Measurements from ENCODE around the gene LRFN2. TPM values are rescaled to one million over a fixed set of nuclear protein-coding genes. Genes with fewer than 3 reads are reported as not detected.

Gene LRFN2
- total RNA-seq, 1 donor from 2014 or later: 20.6 TPM

DNA sequence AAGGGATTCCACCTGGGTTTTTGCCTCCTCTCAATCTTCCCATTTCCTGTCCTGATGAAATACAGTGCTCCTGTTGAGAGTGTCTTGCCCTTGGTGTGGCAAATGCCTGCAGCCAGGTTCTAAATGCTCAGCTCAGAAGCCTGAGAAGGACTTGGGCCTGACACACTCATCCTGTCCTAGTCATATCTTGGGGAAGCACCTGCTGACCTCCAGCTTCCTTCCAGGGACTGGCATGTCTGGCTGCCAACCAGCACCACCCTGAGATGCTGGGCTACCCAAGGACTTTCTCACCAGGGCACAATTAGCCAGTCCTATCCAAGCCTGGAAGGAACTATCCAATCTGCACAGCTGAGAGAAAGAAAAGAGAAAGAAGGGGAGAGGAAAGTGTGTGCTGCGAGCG, 43.4 kb downstream of the LRFN2 start:
- DNase-seq: no peak

DNA sequence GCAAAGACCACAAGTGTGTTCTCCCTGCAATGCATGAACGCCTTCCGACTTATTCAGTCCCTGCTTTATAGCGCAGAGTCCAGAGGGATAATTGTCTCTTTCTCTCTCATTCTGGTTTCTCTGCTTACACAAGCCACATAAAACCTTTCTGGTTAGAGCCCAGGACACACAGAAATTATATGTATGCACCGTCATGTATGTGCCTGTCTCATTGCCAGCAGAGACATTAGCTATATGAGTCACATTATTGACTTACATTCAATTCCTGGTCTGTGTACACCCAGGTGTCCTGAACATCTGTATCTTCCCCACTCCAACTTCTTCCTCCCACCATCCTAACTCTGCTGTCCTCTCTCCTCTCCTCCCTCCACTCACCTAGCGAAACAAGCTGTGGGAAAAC, 44.0 kb downstream of the LRFN2 start:
- no peak for DNase-seq

DNA sequence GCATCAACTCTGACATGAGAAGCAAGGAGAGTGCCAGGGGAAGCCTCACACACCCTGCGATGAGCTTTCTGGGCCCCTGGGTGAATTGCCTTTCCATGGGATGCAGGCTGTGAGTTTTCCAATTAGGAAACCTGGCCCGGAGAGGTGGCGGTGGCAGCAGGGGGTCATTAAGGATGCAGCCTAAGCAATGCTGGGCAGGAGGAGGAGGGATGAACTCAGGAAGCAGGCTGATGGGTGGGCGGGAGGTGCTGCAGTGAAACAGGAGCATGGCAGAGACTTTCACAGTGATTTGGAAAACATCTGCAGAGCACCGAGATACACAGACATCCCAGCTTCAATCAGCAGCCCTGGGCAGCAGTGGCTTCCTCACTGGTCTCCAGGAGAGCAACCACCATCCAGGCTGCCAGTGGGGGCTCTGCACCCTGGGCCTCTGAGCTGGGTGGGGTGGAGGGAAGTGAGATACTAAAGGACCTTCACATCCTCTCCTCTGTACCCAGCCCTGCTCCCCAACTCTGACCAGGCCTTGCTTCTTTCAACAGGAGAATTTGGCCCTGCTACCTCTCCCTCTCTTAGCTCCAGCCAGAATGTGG, 44.9 kb downstream of the LRFN2 start:
- DNase-seq: no peak

DNA sequence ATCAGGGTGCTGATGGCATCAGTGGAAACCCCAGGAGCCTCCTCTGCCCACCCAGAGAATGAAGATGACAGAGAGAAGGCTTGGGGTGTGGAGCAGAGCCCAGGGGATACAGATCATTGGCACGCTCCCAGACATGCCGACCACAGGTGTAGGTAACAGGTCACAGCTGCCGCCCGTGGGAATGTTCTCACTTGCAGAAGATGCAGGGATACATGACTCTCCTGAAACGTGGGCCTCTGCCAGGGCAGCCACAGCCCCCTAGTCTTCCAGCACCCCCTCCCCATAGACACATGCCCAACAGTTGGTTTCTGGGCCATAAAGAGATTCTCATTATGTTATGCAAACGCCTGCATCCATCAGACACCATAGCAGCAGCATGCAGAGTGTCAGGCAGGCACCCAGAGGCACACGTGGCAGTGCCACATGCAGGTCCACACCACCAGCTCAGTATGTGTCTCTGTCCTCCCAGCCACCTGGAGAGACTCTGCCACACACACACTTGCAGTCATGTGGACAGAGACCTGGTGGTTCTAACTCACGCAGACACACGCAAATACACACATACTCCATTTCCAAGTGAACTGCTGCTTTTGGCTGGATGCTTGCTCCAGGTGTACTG, 45.5 kb downstream of the LRFN2 start:
- peak; percentile 40 for DNase-seq

DNA sequence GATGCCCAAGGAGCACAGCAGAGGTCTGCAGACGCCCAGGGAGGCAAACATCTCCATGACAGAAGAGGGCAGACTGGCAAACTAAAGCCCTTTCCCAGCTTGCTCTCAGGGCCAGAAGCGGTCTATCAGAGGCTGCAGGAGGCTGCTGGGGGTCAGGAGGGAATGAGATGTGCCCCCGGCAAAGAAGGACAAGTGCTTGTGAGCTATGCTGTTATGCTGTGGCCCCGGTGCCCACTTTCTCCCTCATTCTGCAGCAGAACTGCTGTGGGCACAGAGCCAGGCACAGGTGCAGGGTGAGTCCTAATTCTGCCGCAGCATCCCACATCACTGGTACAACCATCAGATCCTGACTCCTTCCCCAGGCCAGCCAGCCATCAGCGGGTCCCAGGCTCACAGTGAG, 46.4 kb downstream of the LRFN2 start:
- DNase-seq: no peak

DNA sequence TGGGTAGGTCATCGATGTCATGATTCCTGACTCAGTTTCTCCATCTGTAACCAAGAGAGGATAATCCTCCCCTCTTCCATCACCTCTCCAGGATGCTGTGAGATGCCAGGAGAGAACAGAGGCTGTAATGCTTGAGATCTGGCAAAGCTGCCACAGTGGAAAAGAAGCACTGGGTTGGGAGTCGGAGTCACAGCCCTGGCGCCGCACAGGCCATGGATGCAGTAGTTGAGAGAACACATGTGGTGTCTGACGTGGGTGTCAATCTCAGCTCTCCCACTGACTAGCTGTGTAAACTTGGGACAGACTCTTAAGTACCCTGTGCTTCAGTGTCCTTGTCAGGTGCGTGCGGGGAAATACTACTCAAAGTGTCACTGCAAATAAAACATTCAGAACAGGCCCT, 47.3 kb downstream of the LRFN2 start:
- no peak for DNase-seq

DNA sequence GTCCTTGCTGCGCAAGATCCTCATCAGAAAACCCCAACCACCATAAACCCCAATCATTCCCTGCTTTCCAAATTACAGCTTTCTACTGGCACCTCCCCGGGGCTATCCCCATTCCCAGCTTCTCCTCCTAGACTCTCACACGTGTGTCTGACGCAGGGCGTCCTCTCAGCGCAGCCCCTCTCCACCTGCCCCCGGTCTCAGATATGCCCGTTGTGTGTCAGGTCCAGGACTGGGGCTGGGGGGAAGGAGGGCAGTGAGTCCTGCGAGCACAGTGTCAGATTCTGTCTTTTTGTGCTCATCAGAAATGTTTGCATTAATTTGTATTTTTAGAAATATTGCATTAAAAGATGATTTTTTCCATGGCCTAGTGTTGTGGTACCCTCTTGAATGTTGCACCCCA, 48.6 kb downstream of the LRFN2 start:
- DNase-seq: no peak

DNA sequence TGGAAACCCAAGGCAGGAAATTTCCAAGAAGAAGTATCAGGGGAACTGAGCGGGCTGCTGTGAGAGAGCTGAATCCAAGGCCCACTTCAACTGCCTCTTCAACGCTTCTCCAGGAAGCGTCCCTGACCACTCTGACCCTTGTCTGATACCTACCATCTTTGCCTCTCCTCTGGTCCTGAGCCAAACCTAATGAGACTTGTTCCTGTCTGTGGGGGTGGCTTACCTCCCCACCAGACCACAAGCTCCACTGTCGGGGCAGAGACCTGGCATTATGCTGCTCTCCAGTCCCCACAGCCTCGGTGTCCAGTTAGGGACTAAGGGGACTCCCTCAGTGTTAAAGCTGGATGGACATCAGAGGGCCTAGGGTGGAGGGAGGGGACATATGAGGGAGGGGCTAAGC, 49.7 kb downstream of the LRFN2 start:
- no peak for DNase-seq

DNA sequence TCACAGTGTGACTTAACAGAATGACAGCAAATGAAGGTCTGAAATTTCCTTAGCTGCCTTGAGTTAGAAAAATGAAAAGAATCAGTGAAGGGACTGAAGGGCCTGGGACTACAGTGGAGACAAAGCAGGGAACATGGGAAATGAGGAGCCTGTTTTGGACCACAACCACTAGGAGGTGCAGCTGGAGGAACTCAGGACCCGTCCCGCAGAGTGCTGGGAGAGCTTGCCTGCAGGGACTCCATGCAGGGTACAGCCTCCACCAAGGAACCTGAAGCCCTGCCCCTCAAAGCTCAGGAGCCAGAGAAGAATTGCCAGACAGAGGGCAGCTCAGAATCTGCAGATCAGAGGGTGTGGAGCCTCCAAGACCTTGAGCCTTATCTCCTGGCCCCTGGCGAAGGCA, 50.7 kb downstream of the LRFN2 start:
- no peak for DNase-seq

DNA sequence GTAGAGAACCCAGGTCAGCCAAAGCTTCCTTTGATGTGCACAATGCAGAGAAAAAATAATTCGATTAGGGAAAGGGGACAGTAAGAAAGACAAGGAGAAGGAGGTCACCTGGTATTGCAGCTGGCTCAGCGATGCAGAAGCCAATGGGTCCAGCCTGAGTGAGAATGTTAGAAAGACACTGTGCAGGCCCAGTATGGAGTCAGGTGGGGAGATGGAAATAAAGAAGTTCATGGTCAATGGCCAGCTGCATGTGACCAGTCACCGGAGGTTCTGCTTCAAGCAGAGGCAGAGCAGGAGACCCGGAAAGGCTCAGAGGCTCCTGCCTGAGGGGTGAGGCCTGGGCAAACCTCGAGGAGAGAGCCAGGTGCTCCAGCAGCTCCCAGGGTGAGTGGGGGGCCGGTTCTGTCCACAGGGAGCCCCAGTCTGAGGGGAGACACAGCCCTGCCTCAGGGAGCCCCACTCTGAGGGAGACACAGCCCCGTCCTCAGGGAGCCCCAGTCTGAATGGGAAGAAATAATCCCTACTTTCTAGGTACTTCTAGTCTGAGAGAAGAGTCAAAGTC, 51.3 kb downstream of the LRFN2 start:
- no peak for DNase-seq

DNA sequence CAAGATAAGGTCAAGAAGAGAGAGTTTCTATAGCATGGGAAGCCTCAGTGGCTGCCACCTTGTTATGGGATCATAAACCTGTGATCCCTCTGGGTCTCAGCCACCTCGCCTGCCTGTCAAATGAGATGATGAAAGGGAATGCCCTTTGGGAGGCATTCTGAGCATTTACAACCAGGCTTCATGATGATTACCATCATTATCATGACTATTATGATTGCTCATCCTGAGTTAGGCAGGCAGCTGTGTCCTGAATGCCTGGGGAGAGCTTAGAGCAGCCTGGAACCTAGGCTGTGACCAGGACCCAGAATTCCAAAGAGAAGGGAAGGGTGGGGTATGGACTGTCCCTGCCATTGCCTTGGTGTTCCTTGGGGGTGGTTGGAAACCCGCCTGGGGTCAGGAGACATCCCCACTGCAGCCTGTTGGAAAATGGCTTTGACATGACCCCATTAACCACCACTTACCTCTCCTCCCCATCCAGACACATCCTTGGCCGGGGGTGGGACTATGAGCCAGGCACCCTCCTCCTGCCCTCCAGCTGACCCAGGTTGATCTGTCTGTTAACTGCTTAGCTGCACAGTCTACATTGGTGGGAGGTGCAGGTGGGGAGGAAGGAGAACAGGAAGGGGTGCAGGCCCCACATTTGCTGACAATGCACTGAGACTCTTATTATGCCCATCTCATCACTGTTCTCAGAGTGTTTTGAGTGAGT, 51.9 kb downstream of the LRFN2 start:
- DNase-seq: no peak

DNA sequence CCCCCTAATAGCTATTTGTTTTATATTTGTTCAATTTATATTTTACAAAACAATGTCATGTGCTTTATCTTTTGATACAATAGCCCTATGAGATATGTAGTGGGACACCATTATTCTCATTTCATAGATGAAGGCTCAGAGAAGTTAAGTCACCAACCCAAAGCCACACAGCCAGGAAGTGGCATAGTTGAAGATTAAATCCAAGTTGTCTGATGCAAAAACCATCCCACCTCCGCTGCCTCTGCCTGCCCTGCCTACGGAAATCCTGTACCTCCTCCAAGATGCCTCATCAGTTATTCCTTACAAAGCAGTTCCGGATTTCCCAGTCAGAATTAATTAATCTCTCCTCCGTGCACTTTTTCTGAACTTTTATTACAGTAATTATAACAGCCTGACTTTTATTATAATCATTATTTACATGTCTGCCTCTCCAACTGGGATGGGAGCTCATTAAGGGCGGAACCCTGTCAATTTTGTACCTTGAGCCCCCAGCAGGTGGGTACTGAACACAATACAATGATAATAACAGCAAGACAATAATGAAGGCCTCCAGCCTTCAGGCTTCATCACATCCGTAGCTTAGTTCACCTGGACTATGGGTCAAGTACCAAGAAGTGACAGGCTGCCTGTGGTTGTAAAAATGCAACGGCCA, 54.7 kb downstream of the LRFN2 start:
- no peak for DNase-seq

DNA sequence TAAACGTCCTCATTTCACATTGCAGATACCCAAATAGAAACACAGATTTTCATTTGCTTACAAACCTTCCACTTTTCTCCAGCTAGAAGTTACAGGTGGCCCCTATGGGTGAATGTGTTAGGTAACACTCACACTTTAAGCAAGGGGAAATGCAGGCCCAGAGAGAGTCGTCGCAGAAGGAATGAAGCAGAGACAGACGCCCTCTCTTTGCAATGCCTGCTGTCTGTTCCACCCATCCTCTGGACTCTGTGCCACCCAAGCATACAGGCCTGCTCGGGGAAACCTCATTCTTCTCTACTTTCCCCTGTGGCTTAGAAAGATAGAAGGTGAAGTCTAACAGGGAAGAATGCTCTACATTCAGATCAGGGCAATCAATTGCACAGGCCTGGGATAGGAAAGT, 57.2 kb downstream of the LRFN2 start:
- no peak for DNase-seq

DNA sequence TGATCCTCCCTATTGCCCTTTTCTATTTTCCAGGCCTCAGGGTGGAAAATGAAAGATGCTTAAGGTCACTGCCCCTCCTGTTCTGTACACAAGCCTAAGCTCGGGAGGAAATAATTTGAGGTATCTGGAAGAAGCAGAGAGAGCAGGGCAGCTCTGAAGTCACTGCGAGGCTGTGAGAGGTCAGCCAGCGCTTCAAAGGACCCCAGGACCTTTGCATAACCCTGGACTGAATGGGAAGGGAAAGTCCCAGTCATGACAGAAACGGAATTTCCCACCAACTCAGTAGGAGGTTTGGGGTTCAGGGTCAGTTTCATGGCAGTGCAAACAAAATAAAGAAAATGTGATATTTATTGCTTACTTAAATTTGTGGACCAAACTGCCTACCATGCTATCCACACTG, 58.1 kb downstream of the LRFN2 start:
- no peak for DNase-seq

DNA sequence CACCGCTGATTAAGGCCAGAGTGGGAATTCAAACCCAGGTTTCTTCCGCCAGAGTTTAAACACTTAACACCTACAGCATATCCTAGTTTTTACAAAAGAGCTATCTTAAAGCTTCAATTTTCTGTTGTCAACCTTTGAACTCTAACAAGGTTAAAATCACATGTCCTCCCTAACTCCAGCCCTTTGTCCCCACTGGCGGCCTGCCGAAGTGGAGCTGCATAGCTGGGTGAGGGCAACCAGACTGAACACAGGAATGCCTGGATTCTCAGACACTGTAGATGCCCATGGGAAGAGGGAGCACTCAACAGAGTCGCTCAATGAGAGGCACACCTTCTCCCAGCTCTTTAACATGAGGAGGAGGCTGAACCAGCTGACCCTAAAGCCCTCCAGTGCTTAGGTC, 59.1 kb downstream of the LRFN2 start:
- no peak for DNase-seq

DNA sequence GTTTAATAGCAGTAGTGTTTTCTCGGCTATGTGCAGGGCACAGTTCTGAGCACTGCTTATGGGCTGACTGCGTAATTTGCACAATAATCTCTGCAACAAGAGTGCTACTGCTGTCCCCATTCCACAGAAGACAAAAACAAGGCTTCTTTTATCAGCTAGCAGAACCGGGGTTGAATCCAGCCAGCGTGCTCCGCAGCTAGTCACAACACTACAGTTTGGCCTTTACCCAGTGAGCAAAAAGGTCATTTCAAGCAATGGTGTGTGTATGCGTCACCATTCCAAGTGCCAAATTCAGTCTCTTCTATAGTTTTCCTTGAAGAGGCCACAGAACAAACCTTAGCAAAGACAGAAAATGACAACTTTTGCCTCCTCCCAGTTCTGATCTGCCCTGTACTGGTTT, 61.1 kb downstream of the LRFN2 start:
- no peak for DNase-seq

DNA sequence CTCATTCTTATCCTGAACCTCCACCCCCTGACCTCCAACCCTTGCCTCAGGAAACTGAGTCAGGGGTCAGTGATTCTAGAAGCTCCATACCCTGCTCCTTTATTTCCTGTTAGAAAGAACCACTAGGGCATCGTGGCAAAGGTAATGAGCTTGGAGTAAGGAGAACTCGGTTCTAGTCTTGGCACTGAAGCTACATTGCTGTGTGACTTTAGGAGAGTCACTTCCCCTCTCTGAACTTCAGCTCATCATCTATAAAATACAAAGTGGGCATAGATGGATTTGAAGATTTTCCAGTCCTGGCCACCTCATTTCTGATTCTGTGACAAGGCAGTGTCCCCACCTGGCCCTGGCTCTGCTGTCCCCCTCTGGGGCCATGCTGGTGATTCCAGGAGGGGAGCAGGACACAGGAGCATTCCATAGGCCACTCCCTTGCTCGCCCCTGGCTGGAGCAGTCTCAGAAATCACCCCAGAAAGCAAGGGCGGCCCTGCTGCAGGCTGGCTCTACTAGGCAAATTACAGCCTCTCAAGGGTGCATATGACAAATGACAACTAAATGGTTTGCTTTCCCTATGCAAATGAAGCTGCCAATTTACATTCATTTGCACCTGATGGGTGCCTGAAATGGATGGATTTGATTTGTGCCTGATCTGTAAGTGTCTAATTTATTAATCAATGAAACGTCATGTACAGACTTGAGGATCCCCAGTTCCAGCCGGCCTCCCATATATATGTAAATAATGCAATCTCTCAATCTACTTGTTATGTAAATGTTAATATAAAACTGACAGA, 62.2 kb downstream of the LRFN2 start:
- no peak for DNase-seq

DNA sequence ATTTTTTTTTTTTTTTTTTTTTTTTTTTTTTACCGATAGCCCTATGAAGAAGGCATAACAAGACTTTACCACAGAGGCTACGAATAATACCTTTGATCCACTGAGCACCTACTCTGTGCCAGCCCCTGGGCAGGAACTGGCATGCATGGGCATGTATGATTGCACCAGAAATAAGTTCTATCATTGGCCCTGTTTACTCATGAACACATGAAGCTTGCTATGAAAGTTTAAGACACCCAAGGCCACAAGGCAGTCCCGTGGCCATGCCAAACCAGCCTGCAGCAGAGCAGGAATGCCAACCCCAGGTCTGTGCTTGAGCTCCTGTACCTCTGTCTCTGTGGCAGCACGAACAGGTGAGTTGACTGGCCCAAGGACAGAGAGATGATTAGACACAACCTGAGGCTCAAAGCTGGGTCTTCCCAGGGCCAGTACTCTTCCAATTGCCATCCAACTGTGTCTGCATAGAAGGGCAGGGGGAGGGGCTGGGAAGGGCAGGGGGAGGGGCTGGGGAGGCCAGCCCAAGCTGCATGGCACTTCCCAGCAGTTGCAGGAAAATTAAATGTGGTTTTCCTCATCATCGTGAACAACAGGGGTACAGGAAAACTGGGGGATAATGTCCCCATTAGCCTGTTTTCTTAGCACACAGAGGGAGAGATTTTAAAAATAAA, 63.5 kb downstream of the LRFN2 start:
- DNase-seq: no peak

DNA sequence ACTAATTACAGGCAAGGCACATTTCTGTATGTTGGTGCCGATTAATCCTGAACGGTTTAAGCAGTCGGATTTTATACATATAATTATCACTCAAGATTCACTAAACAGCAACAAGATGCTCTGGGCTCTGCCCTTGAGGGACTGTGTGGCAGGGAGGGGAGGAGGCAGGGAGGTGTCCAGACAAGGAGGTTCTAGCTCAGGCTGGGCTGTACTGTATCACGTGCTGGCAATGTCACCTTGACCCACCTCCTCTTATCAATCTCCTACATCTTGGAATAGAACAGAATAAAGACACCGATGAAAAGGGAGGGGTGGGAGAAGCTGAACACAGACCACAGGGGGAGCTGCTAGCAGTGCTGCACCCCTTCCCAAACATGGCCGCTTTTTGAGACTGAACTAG, 65.7 kb downstream of the LRFN2 start:
- no peak for DNase-seq

DNA sequence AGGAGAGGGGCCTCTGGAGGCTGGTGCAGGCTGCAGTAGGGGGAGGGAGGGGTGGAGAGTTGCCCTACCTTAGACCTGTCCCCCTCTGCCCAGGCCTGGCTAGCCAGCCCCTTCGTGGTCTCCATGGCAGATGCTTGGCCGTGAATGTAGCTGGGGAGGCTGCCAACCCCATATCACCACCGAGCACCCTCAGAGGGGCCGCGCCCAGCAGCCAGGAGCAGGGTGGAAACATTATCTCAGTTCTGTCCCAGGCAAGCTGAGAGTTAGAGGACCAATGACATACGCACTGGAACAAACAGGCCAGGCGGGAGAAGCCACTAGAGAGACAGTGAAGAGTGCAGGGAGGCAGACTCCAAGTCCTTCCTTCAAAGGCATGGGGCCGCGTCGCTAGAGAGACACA, 66.5 kb downstream of the LRFN2 start:
- no peak for DNase-seq

DNA sequence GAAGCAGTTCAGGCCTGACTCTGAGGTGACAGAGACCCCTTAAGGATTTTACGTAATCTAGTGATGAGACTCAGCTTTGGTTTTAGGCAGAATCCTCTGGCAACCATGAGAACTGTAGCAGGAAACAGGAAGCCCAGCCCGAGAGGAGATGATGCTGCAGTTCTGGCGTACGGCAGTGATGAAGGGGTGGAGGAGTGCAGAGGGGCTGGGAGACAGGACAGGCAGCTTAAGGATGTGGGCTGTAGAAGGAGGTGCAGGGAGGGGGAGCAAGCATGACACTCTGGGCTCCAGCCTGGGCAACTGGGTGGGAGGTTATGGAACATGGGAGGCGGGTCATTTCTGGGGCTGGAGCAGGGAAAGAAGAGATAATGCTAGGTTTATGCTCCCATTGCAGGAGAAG, 67.1 kb downstream of the LRFN2 start:
- DNase-seq: no peak

DNA sequence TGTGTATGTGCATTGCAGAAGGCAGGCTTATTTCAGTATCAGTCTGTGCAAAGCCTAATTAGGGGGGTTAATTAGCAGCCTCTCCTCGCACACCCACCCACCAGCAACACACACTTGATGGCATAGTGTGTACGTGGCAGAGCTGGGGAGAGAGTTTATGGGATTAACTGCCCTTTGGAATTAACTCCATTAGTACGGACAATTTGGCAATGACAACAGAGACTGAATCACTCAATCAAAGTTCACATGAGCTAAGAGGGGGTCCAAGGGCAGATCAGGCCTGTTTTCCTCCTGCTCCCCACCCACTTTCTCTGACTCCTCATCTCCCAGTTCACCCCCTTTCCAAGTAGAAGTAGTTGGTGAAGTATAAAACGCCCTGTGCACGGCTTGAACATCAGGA, 69.5 kb downstream of the LRFN2 start:
- DNase-seq: no peak
